Trophoblast cell (in vitro differentiated cells and primary cell): ENCODE data around the gene DPRX.

Source experiments
- DNase-seq, 2 donors: peaks; one replicate each; pipeline ENCODE4 v3.0.0-alpha.2; 2016
- H2AFZ ChIP-seq: 2 replicates; pipeline ENCODE4 v1.6.1; 2013; ENCODE audit warnings: low read length, moderate library complexity, mild to moderate bottlenecking; ENCODE audit not compliant: insufficient read depth, poor library complexity
- H2AK5ac ChIP-seq: 2 replicates; pipeline ENCODE4 v1.6.1; 2013; ENCODE audit warnings: mild to moderate bottlenecking, low read length
- H2BK120ac ChIP-seq: 2 replicates; pipeline ENCODE4 v1.6.1; 2013; ENCODE audit warnings: low read length, mild to moderate bottlenecking, moderate library complexity; ENCODE audit not compliant: insufficient read depth, poor library complexity
- H2BK12ac ChIP-seq: 2 replicates; pipeline ENCODE4 v1.6.1; 2013; ENCODE audit warnings: mild to moderate bottlenecking, low read length, moderate library complexity
- H2BK5ac ChIP-seq: 2 replicates; pipeline ENCODE4 v1.6.1; 2013; ENCODE audit warnings: low read length, low read depth, moderate library complexity, mild to moderate bottlenecking; ENCODE audit not compliant: poor library complexity
- H3K14ac ChIP-seq: 2 replicates; pipeline ENCODE4 v1.6.1; 2013; ENCODE audit warnings: mild to moderate bottlenecking, low read length
- H3K18ac ChIP-seq: 2 replicates; pipeline ENCODE4 v1.6.1; 2013; ENCODE audit warnings: mild to moderate bottlenecking, low read length
- H3K23ac ChIP-seq: 2 replicates; pipeline ENCODE4 v1.6.1; 2013; ENCODE audit warnings: low read length
- H3K27ac ChIP-seq: 2 replicates; pipeline ENCODE4 v1.5.1; 2013; ENCODE audit warnings: low read depth, mild to moderate bottlenecking, inconsistent platforms, low read length, moderate library complexity
- H3K27me3 ChIP-seq: 2 replicates; pipeline ENCODE4 v1.6.1; 2013; ENCODE audit warnings: inconsistent platforms, mild to moderate bottlenecking, low read length, moderate library complexity; ENCODE audit not compliant: insufficient read depth
- H3K36me3 ChIP-seq, 2 experiments: 1 replicate in 1 of 2; 2 replicates in 1 of 2; pipeline ENCODE4 v1.6.1; 2013; ENCODE audit warnings: low read length in 2 of 2, mild to moderate bottlenecking in 2 of 2, moderate library complexity in 1 of 2; ENCODE audit not compliant: insufficient read depth in 2 of 2, control insufficient read depth in 1 of 2
- H3K4ac ChIP-seq: 2 replicates; pipeline ENCODE4 v1.6.1; 2013; ENCODE audit warnings: low read depth, mild to moderate bottlenecking, low read length, moderate library complexity
- H3K4me1 ChIP-seq, 2 experiments: 1 replicate in 1 of 2; 2 replicates in 1 of 2; pipeline ENCODE4 v1.6.1; 2013; ENCODE audit warnings: low read length in 2 of 2, mild to moderate bottlenecking in 2 of 2, moderate library complexity in 1 of 2; ENCODE audit not compliant: insufficient read depth in 2 of 2, control insufficient read depth in 1 of 2
- H3K4me2 ChIP-seq: 2 replicates; pipeline ENCODE4 v1.6.1; 2013; ENCODE audit warnings: inconsistent platforms, mild to moderate bottlenecking, low read length, moderate library complexity
- H3K4me3 ChIP-seq: 2 replicates; pipeline ENCODE4 v1.5.1; 2013; ENCODE audit warnings: mild to moderate bottlenecking, low read depth, low read length, inconsistent platforms
- H3K79me1 ChIP-seq: one replicate; pipeline ENCODE4 v1.6.1; 2013; ENCODE audit warnings: low read length
- H3K79me2 ChIP-seq: 2 replicates; pipeline ENCODE4 v1.6.1; 2013; ENCODE audit warnings: low read length, mild to moderate bottlenecking; ENCODE audit not compliant: control insufficient read depth, insufficient read depth, poor library complexity
- H3K9ac ChIP-seq: 2 replicates; pipeline ENCODE4 v1.6.1; 2013; ENCODE audit warnings: mild to moderate bottlenecking, low read length
- H3K9me3 ChIP-seq: 2 replicates; pipeline ENCODE4 v1.6.1; 2013; ENCODE audit warnings: low read depth, mild to moderate bottlenecking, control low read depth, inconsistent platforms, low read length; ENCODE audit not compliant: insufficient read depth
- H4K12ac ChIP-seq: 2 replicates; pipeline ENCODE4 v1.6.1; 2013; ENCODE audit warnings: low read depth, mild to moderate bottlenecking, low read length, moderate library complexity
- H4K8ac ChIP-seq: 2 replicates; pipeline ENCODE4 v1.6.1; 2013; ENCODE audit warnings: low read depth, mild to moderate bottlenecking, low read length, moderate library complexity
- H4K91ac ChIP-seq: one replicate; pipeline ENCODE4 v1.6.1; 2013; ENCODE audit warnings: low read depth, mild to moderate bottlenecking, low read length, moderate library complexity
- WGBS: extraction: QIAGEN DNeasy Blood & Tissue Kit; methylation state at CpG from one replicate; pipeline ENCODE4 v1.1.7; 2013; ENCODE audit warnings: missing lambda C conversion rate; ENCODE audit not compliant: insufficient read length, insufficient coverage; ENCODE audit errors: extremely low coverage; 5-methylcytosine and 5-hydroxymethylcytosine counted together

DPRX gene

DNA sequence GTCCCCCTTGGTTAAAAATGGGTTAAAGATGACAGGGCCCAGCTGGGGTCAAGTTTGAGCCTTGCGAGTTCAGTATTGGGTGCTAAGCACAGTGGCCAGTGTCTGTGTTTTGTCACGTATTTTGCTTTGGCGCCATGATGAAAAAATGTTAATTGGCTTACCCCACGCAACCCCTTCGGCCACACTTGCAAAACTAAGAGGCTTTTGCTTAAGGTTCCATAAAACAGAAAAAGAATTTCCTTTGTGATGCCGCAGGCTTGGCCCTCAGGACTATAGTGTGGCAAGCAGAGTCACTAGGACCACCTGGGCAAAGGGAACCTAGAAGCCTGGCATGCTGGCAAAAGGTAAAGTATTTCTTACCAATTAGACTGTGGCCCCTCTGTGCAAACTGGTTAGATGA lies 20.7 kb downstream of the DPRX start:
- Histone ChIP-seq H3K4me1 (peaks cover 3 to 10% of the 10 kb centered on the region in 2 experiments), H3K27ac (no peak overlapping the region), H3K79me2 (no peaks in the 10 kb centered on the region), H3K23ac (no peak overlapping the region), H2BK12ac (peak overlapping the region; percentile 90), H2BK5ac (no peak overlapping the region), H2BK120ac (peak overlapping the region; percentile 62), H3K4ac (no peak overlapping the region), H3K14ac (no peak overlapping the region), H4K12ac (no peak overlapping the region), H2AFZ (no peak overlapping the region), H3K4me2 (no peak overlapping the region), H2AK5ac (no peak overlapping the region), H3K27me3 (no peaks in the 10 kb centered on the region), H3K18ac (no peak overlapping the region), H3K79me1 (peaks cover 14% of the 10 kb centered on the region), H4K91ac (peak overlapping the region; percentile 42), H3K9me3 (peaks cover 28% of the 10 kb centered on the region), H3K4me3 (no peak overlapping the region), H3K9ac (no peak overlapping the region), H3K36me3 (peaks cover 5 to 14% of the 10 kb centered on the region in 2 experiments), H4K8ac (no peak overlapping the region)
- DNase-seq, result peak; percentile 55 to 79
- WGBS, result no CpG with 5 or more reads among the region's 6 CpGs

DNA sequence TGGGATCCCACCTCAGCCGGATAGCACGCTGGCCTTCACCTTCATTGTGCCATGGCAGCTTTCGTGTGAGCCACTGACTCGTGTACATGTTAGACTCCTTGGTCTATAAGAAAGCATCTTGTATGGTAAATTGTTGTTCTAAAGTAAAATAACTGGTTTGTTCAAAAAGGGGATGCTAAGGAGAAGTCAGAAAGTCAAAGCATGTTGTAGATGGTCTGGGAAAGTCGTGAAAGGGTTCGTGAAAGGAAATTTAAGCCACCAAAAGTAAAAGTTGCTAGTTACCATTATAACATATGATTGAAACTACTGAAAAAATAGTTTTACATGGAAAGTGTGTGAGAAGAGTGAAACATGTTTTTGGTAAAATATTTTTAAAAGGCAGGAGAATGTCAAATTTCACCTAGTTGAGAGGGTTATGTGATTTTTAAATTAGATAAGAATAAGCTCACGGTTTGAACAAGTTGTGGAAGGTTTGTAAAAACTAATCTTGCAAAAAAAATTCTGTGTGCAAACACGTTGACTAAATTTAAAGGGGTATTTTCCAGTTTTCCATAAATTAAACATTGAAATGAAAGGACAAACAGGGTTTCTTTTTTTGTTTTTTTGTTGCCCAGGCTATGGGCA lies 23.4 kb downstream of the DPRX start:
- Histone ChIP-seq H3K4me1 (peaks cover 12 to 19% of the 10 kb centered on the region in 2 experiments), H2AFZ (no peak overlapping the region), H3K4me2 (no peak overlapping the region), H4K12ac (no peak overlapping the region), H3K27me3 (no peaks in the 10 kb centered on the region), H3K9me3 (peaks cover 13% of the 10 kb centered on the region), H3K36me3 (peaks cover 5 to 11% of the 10 kb centered on the region in 2 experiments), H3K23ac (no peak overlapping the region), H4K8ac (no peak overlapping the region), H3K4me3 (no peak overlapping the region), H3K79me2 (no peaks in the 10 kb centered on the region), H2BK12ac (peak overlapping the region; percentile 73), H3K18ac (no peak overlapping the region), H3K14ac (no peak overlapping the region), H2BK5ac (no peak overlapping the region), H3K79me1 (peaks cover 21% of the 10 kb centered on the region), H4K91ac (peak overlapping the region; percentile 32), H2BK120ac (peak overlapping the region; percentile 31), H3K4ac (no peak overlapping the region), H2AK5ac (peak overlapping the region; percentile 84), H3K9ac (no peak overlapping the region), H3K27ac (no peak overlapping the region)
- no peak for DNase-seq
- WGBS, result no CpG with 5 or more reads among the region's 8 CpGs

DNA sequence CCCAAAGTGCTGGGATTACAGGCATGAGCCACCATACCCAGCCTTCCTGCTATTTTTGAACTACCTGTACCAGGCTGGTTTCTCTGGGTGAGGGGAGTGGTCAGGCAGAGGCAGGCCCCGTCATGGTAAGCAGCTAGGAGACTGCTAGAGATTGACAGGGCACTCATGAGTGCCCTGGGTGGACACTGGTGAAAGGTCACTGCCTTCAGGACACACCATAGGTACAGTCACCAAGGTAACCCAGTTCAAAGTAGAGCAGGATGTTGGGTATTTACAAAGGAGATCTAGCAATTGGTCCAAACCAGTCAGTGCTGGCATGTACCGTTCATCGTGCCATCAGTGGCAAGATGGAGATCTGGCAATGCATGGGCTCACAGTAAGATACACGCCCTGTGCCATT lies 25.5 kb downstream of the DPRX start:
- no peak overlapping the region for H3K23ac ChIP-seq
- peak overlapping the region; percentile 72 for H4K8ac ChIP-seq
- H3K4me2 ChIP-seq, result no peak overlapping the region
- peak overlapping the region; percentile 51 for H2BK5ac ChIP-seq
- H2BK12ac ChIP-seq, result peak overlapping the region; percentile 67
- peak overlapping the region; percentile 85 for H3K27ac ChIP-seq
- no peak for DNase-seq
- H4K91ac ChIP-seq, result peak overlapping the region; percentile 78
- H3K18ac ChIP-seq, result peak overlapping the region; percentile 8
- H3K79me1 ChIP-seq, result peaks cover 30% of the 10 kb centered on the region
- H3K4ac ChIP-seq, result peak overlapping the region; percentile 44
- H3K27me3 ChIP-seq, result no peaks in the 10 kb centered on the region
- H3K79me2 ChIP-seq, result no peaks in the 10 kb centered on the region
- H4K12ac ChIP-seq, result no peak overlapping the region
- peak overlapping the region; percentile 69 for H2AK5ac ChIP-seq
- peaks cover 11% of the 10 kb centered on the region for H3K9me3 ChIP-seq
- no peak overlapping the region for H3K9ac ChIP-seq
- H2BK120ac ChIP-seq, result peak overlapping the region; percentile 69
- H3K36me3 ChIP-seq, result peaks cover 5 to 11% of the 10 kb centered on the region in 2 experiments
- peaks cover 16 to 19% of the 10 kb centered on the region in 2 experiments for H3K4me1 ChIP-seq
- peak overlapping the region; percentile 23 for H2AFZ ChIP-seq
- H3K14ac ChIP-seq, result peak overlapping the region; percentile 51
- H3K4me3 ChIP-seq, result no peak overlapping the region
- WGBS, result no CpG with 5 or more reads among the region's 4 CpGs

DNA sequence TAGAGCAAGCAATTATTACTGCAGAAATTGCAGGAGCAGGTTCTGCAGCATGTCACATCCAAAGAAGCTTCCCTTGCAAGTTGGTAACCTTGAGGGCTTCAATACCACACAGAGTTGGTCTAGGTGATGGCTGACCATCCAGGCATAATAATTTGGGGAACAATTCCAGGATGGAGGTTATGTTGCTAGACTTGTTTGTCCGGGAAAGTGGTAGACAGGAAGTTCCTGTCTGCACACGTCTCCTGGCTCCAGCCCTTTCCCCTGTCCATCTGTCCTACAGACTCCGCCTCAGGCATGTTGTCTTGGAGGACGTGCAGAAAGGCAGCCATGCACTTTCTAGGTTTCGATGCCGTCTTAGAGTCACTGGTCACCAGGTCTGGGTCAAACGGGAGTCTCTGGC lies 26.0 kb downstream of the DPRX start:
- peak overlapping the region; percentile 97 for H3K14ac ChIP-seq
- no peak overlapping the region for H3K23ac ChIP-seq
- H3K4ac ChIP-seq, result peak overlapping the region; percentile 53
- H4K91ac ChIP-seq, result peak overlapping the region; percentile 78
- peak overlapping the region; percentile 85 for H3K27ac ChIP-seq
- H2AFZ ChIP-seq, result no peak overlapping the region
- H3K79me2 ChIP-seq, result no peaks in the 10 kb centered on the region
- H3K9me3 ChIP-seq, result peaks cover 11% of the 10 kb centered on the region
- peak; percentile 82 to 97 for DNase-seq
- H4K8ac ChIP-seq, result peak overlapping the region; percentile 81
- no peak overlapping the region for H3K9ac ChIP-seq
- whole genome bisulfite sequencing, result no CpG with 5 or more reads among the region's 7 CpGs
- no peak overlapping the region for H3K4me3 ChIP-seq
- no peak overlapping the region for H3K4me2 ChIP-seq
- peaks cover 5 to 11% of the 10 kb centered on the region in 2 experiments for H3K36me3 ChIP-seq
- H2BK12ac ChIP-seq, result peak overlapping the region; percentile 67
- peak overlapping the region; percentile 8 for H3K18ac ChIP-seq
- peak overlapping the region; percentile 69 for H2AK5ac ChIP-seq
- no peak overlapping the region for H4K12ac ChIP-seq
- no peaks in the 10 kb centered on the region for H3K27me3 ChIP-seq
- peaks cover 16 to 17% of the 10 kb centered on the region in 2 experiments for H3K4me1 ChIP-seq
- H2BK120ac ChIP-seq, result peak overlapping the region; percentile 96
- peak overlapping the region; percentile 93 for H2BK5ac ChIP-seq
- H3K79me1 ChIP-seq, result peaks cover 30% of the 10 kb centered on the region
